Measurements from ENCODE around the gene DYRK1A.

DNA sequence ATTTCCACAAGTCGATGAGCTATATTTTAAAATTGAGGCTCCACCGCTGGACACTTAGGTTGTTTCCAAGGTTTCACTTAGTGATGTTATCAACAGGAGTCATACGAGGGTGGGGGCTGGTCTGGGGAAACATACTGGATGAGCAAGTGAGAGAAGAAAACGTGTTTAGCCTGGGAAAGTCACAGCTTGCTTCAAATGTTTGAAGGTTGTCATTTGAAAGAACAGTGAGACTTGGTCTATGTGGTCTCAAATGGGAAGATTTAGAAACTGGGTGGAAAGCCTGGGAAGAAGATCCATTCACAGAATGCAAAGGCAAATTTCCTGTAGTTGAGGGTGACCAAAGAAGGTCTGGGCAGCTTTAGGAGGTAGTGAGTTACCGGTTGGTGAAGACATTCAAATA is 9.9 kb upstream of the DYRK1A start:
- TF ChIP-seq, protein P1, sequence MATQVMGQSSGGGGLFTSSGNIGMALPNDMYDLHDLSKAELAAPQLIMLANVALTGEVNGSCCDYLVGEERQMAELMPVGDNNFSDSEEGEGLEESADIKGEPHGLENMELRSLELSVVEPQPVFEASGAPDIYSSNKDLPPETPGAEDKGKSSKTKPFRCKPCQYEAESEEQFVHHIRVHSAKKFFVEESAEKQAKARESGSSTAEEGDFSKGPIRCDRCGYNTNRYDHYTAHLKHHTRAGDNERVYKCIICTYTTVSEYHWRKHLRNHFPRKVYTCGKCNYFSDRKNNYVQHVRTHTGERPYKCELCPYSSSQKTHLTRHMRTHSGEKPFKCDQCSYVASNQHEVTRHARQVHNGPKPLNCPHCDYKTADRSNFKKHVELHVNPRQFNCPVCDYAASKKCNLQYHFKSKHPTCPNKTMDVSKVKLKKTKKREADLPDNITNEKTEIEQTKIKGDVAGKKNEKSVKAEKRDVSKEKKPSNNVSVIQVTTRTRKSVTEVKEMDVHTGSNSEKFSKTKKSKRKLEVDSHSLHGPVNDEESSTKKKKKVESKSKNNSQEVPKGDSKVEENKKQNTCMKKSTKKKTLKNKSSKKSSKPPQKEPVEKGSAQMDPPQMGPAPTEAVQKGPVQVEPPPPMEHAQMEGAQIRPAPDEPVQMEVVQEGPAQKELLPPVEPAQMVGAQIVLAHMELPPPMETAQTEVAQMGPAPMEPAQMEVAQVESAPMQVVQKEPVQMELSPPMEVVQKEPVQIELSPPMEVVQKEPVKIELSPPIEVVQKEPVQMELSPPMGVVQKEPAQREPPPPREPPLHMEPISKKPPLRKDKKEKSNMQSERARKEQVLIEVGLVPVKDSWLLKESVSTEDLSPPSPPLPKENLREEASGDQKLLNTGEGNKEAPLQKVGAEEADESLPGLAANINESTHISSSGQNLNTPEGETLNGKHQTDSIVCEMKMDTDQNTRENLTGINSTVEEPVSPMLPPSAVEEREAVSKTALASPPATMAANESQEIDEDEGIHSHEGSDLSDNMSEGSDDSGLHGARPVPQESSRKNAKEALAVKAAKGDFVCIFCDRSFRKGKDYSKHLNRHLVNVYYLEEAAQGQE (IDR thresholded peaks at IDR 0.05; ENCODE audit: low read depth) = no peak
- TF ChIP-seq EZH2 (IDR thresholded peaks at IDR 0.05) (no peak), POLR2AphosphoS5 (IDR thresholded peaks at IDR 0.05; ENCODE audit: low read depth, low read length) (no peak), EZH2phosphoT487 (IDR thresholded peaks at IDR 0.05; ENCODE audit: borderline replicate concordance) (no peak), RAD21 (IDR thresholded peaks at IDR 0.05; ENCODE audit: low read depth) (no peak), CBX3 (IDR thresholded peaks at IDR 0.05; ENCODE audit: low read depth) (no peak), SIN3A (IDR thresholded peaks at IDR 0.05; ENCODE audit: low read depth) (no peak), POLR2A (IDR thresholded peaks at IDR 0.05; ENCODE audit: borderline replicate concordance, extremely low read depth, insufficient read depth, insufficient read length) (no peak)
- TF ChIP-seq, protein P2, sequence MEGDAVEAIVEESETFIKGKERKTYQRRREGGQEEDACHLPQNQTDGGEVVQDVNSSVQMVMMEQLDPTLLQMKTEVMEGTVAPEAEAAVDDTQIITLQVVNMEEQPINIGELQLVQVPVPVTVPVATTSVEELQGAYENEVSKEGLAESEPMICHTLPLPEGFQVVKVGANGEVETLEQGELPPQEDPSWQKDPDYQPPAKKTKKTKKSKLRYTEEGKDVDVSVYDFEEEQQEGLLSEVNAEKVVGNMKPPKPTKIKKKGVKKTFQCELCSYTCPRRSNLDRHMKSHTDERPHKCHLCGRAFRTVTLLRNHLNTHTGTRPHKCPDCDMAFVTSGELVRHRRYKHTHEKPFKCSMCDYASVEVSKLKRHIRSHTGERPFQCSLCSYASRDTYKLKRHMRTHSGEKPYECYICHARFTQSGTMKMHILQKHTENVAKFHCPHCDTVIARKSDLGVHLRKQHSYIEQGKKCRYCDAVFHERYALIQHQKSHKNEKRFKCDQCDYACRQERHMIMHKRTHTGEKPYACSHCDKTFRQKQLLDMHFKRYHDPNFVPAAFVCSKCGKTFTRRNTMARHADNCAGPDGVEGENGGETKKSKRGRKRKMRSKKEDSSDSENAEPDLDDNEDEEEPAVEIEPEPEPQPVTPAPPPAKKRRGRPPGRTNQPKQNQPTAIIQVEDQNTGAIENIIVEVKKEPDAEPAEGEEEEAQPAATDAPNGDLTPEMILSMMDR (IDR thresholded peaks at IDR 0.05 in 2 of 3, conservative IDR thresholded peaks at IDR 0.05 in 1 of 3; ENCODE audit: borderline replicate concordance in 1 of 3, insufficient read depth in 1 of 3, low read depth in 2 of 3, low read length in 2 of 3) = no peak
